ENCODE measurements around the gene BTBD17.

The BTBD17 gene

GRCh38 chr17:74358697-74359096 lies 3.0 kb downstream of the BTBD17 start:
- no peak for DNase-seq (ENCODE audit: low read depth)

- DNase-seq (ENCODE audit: low read depth), result no peak
These were observed 4.2 kb downstream of the BTBD17 start for GRCh38 chr17:74357466-74357809.

- no peak for DNase-seq (ENCODE audit: low read depth)
These were observed 4.8 kb downstream of the BTBD17 start for GRCh38 chr17:74356646-74357465.

GRCh38 chr17:74355065-74355464 lies 6.6 kb downstream of the BTBD17 start:
- no peak for DNase-seq (ENCODE audit: low read depth)

- DNase-seq (ENCODE audit: low read depth), result no peak
These were observed 7.1 kb downstream of the BTBD17 start for GRCh38 chr17:74354561-74354960.

GRCh38 chr17:74354123-74354522 lies 7.5 kb downstream of the BTBD17 start:
- DNase-seq (ENCODE audit: low read depth), result no peak

- no peak for DNase-seq (ENCODE audit: low read depth)
These were observed 8.1 kb downstream of the BTBD17 start for GRCh38 chr17:74353446-74354060.

- no peak for DNase-seq (ENCODE audit: low read depth)
These were observed 10.0 kb downstream of the BTBD17 start for GRCh38 chr17:74351552-74352210.

GRCh38 chr17:74350486-74350885 lies 11.2 kb downstream of the BTBD17 start:
- DNase-seq (ENCODE audit: low read depth), result no peak

- no peak for DNase-seq (ENCODE audit: low read depth)
These were observed 12.5 kb downstream of the BTBD17 start for GRCh38 chr17:74349120-74349519.

- no peak for DNase-seq (ENCODE audit: low read depth)
These were observed 14.0 kb downstream of the BTBD17 start for GRCh38 chr17:74347646-74348045.

GRCh38 chr17:74345433-74346241 lies 16.0 kb downstream of the BTBD17 start:
- no peak for DNase-seq (ENCODE audit: low read depth)

- no peak for DNase-seq (ENCODE audit: low read depth)
These were observed 17.0 kb downstream of the BTBD17 start for GRCh38 chr17:74344658-74345057.

- DNase-seq (ENCODE audit: low read depth), result no peak
These were observed 18.0 kb downstream of the BTBD17 start for GRCh38 chr17:74343526-74344284.

GRCh38 chr17:74343121-74343520 lies 18.5 kb downstream of the BTBD17 start:
- no peak for DNase-seq (ENCODE audit: low read depth)

GRCh38 chr17:74342224-74342623 lies 19.4 kb downstream of the BTBD17 start:
- DNase-seq (ENCODE audit: low read depth), result no peak

- no peak for DNase-seq (ENCODE audit: low read depth)
These were observed 21.1 kb downstream of the BTBD17 start for GRCh38 chr17:74340470-74341023.

GRCh38 chr17:74339537-74340195 lies 22.0 kb downstream of the BTBD17 start:
- no peak for DNase-seq (ENCODE audit: low read depth)

- no peak for DNase-seq (ENCODE audit: low read depth)
These were observed 23.7 kb downstream of the BTBD17 start for GRCh38 chr17:74337834-74338500.

- DNase-seq (ENCODE audit: low read depth), result no peak
These were observed 25.4 kb downstream of the BTBD17 start for GRCh38 chr17:74336307-74336706.

Data from GM04504 (cell line).